Glutamatergic neuron (in vitro differentiated cells): Measurements from ENCODE around the gene LUC7L. TPM values are rescaled to one million over a fixed set of nuclear protein-coding genes. Genes with fewer than 3 reads are reported as not detected.
"Not testable (repeated sequence)": the region's sequence is repeated elsewhere in the genome, so short reads cannot be mapped to it uniquely, and the experiment has no call there.

Experiments used
- DNase-seq: peaks from one replicate; pipeline ENCODE4 v3.0.0; 2022
- H3K27ac Mint-ChIP-seq: one replicate; pipeline ENCODE4 v1.8.0; 2020; ENCODE audit warnings: mild to moderate bottlenecking, mixed read lengths, inconsistent platforms; ENCODE audit not compliant: unreplicated experiment
- H3K27me3 Mint-ChIP-seq: one replicate; pipeline ENCODE4 v1.8.0; 2020; ENCODE audit warnings: mild to moderate bottlenecking, moderate library complexity, mixed read lengths, inconsistent platforms; ENCODE audit not compliant: unreplicated experiment
- H3K36me3 Mint-ChIP-seq: one replicate; pipeline ENCODE4 v1.8.0; 2020; ENCODE audit warnings: mild to moderate bottlenecking, mixed read lengths, inconsistent platforms; ENCODE audit not compliant: unreplicated experiment
- H3K4me1 Mint-ChIP-seq: one replicate; pipeline ENCODE4 v1.8.0; 2020; ENCODE audit warnings: mild to moderate bottlenecking, low read depth, mixed read lengths, inconsistent platforms; ENCODE audit not compliant: unreplicated experiment
- H3K4me3 Mint-ChIP-seq: one replicate; pipeline ENCODE4 v1.8.0; 2020; ENCODE audit warnings: mild to moderate bottlenecking, mixed read lengths, inconsistent platforms; ENCODE audit not compliant: unreplicated experiment
- H3K9me3 Mint-ChIP-seq: one replicate; pipeline ENCODE4 v1.8.0; 2020; ENCODE audit warnings: mild to moderate bottlenecking, moderate library complexity, mixed read lengths, inconsistent platforms; ENCODE audit not compliant: unreplicated experiment
- CTCF ChIP-seq: fragments of 200-600 bp; sonication (generic); IDR thresholded peaks from one replicate; pipeline ENCODE4 v1.5.0; 2021; ENCODE audit not compliant: partially characterized antibody, unreplicated experiment
- total RNA-seq: library from RNA; stranded (reverse); fragmentation: NEBNext Ultra II Directional; extraction: Animal tissue kit (Norgen Biotek cat#: 25700); gene quantifications from one replicate; pipeline ENCODE4 v1.2.1, GENCODE V29; 2021; ENCODE audit not compliant: unreplicated experiment

LUC7L gene
- total RNA-seq, 1 donor from 2014 or later: 213 TPM

GRCh38 chr16:228151-228851 is 948 bp downstream of the LUC7L start:
- no peaks in the 10 kb centered on the region for H3K36me3 Mint-ChIP-seq
- peaks cover 2% of the 10 kb centered on the region for H3K27me3 Mint-ChIP-seq
- TF ChIP-seq CTCF: no peak
- peak overlapping the region; percentile 93 for H3K4me3 Mint-ChIP-seq
- H3K9me3 Mint-ChIP-seq: peaks cover 5% of the 10 kb centered on the region
- H3K4me1 Mint-ChIP-seq: peaks cover 15% of the 10 kb centered on the region
- no peak for DNase-seq
- H3K27ac Mint-ChIP-seq: peak overlapping the region; percentile 96

DNA sequence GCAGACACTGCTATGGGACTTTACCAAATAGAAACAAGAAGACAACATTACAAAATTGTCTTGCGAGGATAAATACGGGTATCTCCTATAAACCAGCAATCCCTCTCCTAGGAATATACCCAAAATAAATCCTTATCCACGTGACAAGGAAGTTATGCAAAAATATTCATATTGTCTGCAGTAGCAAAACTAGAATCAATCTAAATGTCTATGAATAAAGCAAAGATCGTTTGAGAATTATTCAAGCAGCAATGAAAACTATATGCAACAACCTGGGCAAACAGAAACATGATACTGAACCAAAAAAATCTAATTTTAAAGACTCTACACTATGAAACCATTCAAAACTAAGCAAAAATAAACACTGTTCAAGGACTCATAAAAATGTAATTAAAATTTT is 9.2 kb downstream of the LUC7L start:
- no peak for TF ChIP-seq CTCF
- Mint-ChIP-seq H3K27me3 (no peaks in the 10 kb centered on the region), H3K9me3 (no peaks in the 10 kb centered on the region), H3K36me3 (peaks cover 5% of the 10 kb centered on the region), H3K4me1 (no peaks in the 10 kb centered on the region), H3K4me3 (no peak overlapping the region), H3K27ac (no peak overlapping the region)
- DNase-seq: no peak

- H3K27ac Mint-ChIP-seq: no peak overlapping the region
- H3K4me1 Mint-ChIP-seq: no peaks in the 10 kb centered on the region
- no peak for TF ChIP-seq CTCF
- H3K36me3 Mint-ChIP-seq: no peaks in the 10 kb centered on the region
- H3K27me3 Mint-ChIP-seq: no peaks in the 10 kb centered on the region
- no peak overlapping the region for H3K4me3 Mint-ChIP-seq
- no peak for DNase-seq
- no peaks in the 10 kb centered on the region for H3K9me3 Mint-ChIP-seq
Measured at GRCh38 chr16:212999-213398, 16.2 kb downstream of the LUC7L start.

DNA sequence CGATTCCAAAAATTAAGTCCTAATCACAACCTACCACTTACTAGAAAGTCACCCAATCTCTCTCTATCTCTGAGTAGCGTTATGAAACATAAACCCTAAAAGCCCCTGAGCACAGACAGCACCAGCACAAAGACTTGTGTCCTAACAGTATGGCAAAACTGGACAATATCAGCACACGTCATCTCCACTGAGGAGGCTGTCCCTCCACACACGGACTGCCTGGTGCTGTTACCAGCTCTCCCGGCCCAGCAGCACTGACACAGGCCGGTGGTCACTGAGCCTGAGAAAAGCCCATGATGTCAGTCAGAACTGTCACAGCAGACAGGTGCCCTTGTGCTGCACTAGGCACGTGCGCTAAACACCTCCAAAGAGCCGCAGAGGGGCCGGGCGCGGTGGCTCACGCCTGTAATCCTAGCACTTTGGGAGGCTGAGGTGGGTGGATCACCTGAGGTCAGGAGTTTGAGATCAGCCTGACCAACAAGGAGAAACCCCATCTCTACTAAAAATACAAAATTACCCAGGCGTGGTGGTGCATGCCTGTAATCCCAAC is 17.5 kb downstream of the LUC7L start:
- not testable (repeated sequence) for DNase-seq, H3K36me3 Mint-ChIP-seq, H3K27ac Mint-ChIP-seq, H3K27me3 Mint-ChIP-seq, H3K9me3 Mint-ChIP-seq, H3K4me3 Mint-ChIP-seq, H3K4me1 Mint-ChIP-seq

DNA sequence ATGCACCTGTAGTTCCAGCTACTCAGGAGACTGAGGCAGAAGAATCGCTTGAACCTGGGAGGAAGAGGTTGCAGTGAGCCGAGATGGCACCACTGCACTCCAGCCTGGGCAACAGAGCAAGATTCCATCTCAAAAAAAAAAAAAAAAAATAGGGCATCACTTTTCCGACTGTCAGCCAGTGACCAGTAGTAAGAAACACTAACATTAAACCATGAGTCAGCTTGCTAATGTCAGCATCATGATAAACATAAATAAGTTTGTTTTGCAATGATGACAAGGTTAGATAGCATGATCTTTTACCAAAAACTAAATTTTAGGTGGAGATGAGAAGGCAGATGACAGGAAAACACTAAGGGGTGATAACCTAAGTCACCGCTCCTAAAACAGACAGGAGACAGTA is 19.9 kb downstream of the LUC7L start:
- not testable (repeated sequence) for H3K9me3 Mint-ChIP-seq, H3K4me3 Mint-ChIP-seq, H3K27ac Mint-ChIP-seq, H3K36me3 Mint-ChIP-seq, H3K27me3 Mint-ChIP-seq, H3K4me1 Mint-ChIP-seq, DNase-seq

GRCh38 chr16:204046-204445 is 25.2 kb downstream of the LUC7L start:
- H3K9me3 Mint-ChIP-seq, H3K27me3 Mint-ChIP-seq, H3K4me1 Mint-ChIP-seq, H3K4me3 Mint-ChIP-seq, H3K36me3 Mint-ChIP-seq, H3K27ac Mint-ChIP-seq, DNase-seq: not testable (repeated sequence)
